Cardiac septum (tissue), 1 donor: ENCODE measurements around the gene GP1BB. TPM values are rescaled to one million over a fixed set of nuclear protein-coding genes. Genes with fewer than 3 reads are reported as not detected.

Experiments
- DNase-seq: peaks from one replicate; pipeline ENCODE4 v3.0.0-alpha.2; 2020; ENCODE audit warnings: low spot score
- intact Hi-C: fragments of 100-400 bp; cut with DNase I; formaldehyde crosslinking; loops from one replicate; pipeline ENCODE4 v1.14.0; 2022
- total RNA-seq: library from RNA; stranded (reverse); fragmentation: NEBNext Ultra II Directional; extraction: Animal tissue kit (Norgen Biotek cat#: 25700); gene quantifications from one replicate; pipeline ENCODE4 v1.2.1, GENCODE V29; 2021
- donor health status: DM: no; HTN: no; CAD: no.

GP1BB gene
- total RNA-seq, 1 donor from 2014 or later: 5.5 TPM

- intact Hi-C loops: loop anchor here (5.0 kb wide), 1 partner anchor 118 kb away; the partner anchor contains the start of genes GNB1L and RTL10
These were observed 10.8 kb downstream of the GP1BB start for GRCh38 chr22:19734163-19734562.

GRCh38 chr22:19734837-19735382 is 11.6 kb downstream of the GP1BB start:
- intact Hi-C loops: loop anchor here (5.0 kb wide), 1 partner anchor 117 kb away; the partner anchor contains the start of genes GNB1L and RTL10
- DNase-seq: no peak

More at GRCh38 chr22:19734163-19734562, 10.8 kb downstream of the GP1BB start:
- no peak for DNase-seq

GRCh38 chr22:19735665-19736510 is 12.5 kb downstream of the GP1BB start:
- DNase-seq: no peak
- intact Hi-C loops: no loop called here

DNA sequence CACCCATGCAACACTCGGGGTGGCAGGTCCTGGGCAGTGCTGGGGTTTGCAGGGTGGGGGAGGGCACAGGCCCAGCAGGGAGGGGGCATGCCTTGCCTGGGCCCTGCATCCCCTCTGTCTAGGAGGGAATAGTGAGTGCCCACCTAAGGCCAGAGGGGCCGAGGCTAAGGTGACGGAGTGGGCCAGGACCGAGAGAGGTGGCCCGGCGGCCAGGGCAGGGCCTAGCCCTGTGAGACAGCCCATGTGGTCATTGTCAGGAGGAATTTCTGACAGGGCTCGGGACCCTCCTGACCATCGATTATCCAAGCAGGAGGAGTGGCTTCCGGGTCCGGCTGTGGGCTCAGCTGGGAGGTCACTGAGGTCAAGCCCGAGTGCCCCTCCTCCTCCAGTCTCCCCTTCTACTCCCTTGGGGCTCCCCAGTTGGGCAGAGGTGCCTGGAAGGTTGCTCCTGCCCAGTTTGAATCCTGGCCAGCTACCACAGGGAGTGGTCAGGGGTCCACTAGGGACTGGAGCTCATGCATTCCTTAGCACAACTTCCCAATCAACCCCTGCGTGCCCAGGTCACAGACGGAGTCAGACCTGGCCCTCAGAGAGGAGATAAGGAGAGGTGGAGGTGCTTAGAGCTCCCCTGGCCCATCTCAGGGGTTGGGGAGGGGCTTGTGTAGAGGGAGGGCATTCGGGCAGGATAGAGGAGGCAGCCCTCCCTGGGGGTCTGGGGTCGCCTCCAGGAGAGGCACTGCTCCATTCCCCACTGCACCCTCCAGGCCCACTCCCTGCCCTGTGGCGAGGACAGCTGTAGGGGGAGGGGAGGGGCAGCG is 14.7 kb downstream of the GP1BB start:
- intact Hi-C loops: no loop called here
- no peak for DNase-seq

DNA sequence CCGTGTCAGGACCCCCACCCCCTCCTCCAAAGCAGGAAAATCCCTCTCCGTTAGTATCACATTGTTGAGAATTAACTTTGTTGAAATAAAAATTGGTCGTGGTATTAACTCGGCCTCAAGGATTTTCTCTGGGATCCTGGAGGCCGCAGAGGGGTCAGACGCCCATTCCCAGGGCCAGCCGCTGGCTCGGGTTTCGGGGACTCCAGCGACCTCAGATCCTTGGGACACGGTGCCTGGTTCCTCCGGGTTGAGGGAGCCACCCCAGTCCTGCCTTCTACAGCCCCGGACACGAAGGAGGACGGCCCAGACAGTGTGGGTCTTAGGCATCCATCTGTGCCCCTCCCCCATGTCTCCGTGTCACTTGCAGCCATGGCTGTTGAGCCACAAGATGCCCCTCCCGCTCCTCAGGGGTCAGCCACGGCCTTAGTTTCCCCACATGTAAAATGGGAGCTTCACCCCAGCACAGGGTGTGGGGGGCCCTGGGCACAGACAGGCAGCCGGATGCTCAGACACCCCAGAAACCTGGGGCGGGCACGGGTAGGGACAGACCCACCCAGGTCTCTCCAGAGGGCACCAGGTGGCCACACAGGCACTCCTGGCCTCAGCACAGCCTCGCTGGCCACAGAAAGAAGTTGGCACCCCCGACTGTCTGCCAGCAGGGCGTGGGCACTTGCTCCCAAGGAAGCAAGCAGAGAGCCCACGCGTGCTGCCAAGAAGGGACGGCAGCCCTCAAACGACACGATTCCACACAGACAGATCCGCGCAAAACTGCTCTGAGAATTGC is 15.5 kb downstream of the GP1BB start:
- intact Hi-C loops: no loop called here
- DNase-seq: no peak

DNA sequence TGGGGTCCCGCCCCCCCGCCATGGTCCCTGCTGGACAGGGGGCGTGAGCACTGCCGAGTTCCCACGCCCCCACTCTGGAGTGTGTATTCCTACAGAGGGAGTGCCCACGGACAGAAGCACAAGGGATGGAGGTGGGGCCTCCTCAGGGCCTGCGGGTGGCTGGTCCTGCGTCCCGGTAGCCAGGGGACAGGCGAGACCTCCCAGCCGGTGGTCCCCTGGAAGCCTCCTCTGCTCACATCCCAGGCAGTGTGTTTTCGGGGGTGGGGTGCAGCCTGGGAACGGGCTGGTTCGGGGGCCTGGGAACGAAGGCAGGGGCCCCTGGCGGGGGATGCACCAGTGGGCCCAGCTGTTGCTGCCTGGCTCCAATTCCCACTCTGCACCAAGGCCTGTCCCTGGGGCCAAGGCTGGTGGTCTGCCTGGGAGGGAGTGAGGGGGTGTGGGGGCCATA is 16.1 kb downstream of the GP1BB start:
- intact Hi-C loops: no loop called here
- DNase-seq: no peak

DNA sequence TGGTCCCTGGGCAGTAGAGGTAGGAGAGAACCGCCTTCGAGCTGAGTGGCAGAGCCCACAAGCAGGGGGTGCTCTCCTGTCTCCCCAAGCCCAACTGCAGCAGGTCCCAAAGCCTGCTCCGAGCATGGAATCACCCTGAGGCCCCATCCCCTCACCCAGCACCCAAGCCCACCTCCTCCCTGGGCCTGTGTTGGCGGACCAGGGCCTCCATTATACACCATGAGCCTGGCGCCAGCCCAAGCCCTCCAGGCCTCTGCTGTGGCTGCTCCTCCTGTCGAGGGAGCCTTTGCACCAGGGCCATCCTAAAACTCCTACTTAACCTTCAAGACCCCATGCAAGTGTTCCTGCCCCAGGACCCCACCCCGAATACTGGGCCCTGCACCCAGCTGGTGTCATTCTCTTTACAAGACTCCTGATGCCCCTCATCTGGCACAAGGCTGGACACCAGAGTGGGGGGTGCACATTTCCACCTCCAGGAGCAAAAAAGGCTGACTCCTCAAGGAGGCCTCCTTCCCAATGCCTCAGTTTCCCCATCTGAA is 16.6 kb downstream of the GP1BB start:
- intact Hi-C loops: no loop called here
- no peak for DNase-seq

DNA sequence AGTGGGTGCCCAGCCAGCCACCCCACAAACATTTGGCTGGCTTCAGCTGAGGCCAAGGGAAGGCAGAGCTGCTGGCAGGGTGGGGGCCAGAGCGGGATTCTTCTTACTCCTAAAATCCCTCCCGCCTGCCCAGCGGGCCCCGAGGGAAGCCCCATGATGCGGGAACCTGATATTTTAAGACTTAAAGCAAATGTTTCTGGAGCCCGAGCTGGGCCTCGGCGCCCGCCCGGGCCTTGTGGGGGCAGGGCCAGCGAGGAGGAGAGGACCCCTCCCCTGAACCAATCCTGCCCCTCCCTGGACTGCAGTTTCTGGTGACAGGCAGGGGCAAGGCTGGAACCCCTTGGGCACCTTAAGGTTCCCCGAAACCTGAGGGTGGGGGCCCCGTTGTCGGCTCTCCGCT is 17.2 kb downstream of the GP1BB start:
- DNase-seq: no peak
- intact Hi-C loops: no loop called here

DNA sequence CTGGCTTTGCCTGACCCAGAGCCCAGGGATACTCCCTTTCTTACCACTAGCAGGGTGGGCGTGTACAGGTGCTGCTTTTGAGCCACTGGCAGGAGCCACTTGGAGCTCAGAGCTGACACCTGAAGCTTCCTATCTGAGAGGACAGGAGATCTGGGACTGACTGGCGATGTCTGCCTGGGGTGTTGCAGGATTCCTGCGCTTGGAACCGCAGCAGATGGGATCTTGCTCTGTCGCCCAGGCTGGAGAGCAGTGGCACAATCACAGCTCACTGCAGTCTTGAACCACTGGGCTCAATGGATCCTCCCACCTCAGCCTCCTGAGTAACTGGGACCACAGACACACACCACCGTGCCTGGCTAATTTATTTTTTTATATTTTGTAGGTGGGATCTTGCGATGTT is 17.7 kb downstream of the GP1BB start:
- intact Hi-C loops: no loop called here
- DNase-seq: no peak

DNA sequence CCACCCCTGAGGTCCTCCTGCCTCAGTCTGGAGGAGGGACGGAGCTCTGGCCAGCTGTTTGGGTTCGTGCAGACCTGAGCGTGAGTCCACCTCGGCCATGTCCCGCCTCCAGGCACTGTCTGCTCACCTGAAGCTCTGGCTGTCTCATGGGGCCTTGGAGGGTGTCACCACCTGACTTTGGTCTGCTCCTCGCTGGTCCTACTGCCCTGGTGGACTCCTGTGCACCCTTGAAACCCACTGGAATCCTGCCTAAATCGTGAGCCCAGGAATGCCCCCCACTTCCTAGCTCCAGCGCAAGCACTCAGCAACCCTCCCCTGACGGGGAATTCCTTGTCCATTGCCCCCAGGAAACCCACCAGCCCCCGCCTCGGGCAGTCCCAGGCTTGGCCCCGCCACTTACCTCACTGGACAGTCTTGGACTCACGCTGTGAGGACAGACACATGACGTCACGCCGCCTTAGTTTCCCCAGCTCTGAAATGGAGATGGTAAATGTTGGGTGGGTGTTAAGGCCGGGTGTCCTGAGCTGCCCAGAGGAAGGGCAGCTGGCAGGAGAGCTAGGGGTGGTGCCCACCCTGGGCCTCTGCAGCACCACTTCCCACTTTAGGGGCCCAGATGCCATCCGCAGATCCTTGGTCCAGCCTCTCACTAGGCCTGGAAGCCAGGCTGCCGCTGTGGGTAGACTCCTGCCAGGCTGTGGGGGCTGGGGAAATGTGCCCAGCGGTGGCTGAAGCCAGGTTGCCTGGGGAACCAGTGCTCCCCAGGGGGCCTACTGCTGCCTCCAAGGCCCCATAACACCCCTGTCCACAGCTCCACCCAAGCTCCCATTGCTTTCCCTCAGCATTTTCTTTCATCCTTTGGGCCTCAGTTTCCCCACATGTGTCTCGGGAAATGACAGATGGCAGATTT is 19.1 kb downstream of the GP1BB start:
- intact Hi-C loops: no loop called here
- no peak for DNase-seq

- no peak for DNase-seq
- intact Hi-C loops: no loop called here
These were observed 19.7 kb downstream of the GP1BB start for GRCh38 chr22:19743081-19743480.

DNA sequence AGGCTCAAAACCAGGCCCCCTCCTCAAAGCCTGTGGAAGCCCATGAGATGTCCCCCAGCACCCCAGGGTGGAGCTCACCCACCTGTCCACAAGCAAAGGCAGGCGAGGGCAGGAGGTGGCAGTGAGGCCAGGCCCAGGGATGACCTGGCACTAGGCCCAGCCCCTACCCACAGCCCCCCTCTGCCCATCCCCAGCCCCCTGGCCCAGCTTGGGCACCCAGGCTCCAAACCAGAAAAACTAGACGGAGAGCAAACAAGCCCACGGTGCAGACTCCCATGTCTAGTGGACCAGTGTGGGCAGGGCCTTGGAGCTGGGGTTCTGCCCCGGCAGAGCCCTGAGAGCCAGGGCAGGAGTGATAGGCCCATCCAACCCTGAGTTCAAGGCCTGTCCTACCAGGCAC is 20.3 kb downstream of the GP1BB start:
- no peak for DNase-seq
- intact Hi-C loops: no loop called here

- intact Hi-C loops: loop anchor here (5.0 kb wide), 1 partner anchor 68 kb away; no protein-coding TSS in a partner anchor
- DNase-seq: no peak
These were observed 21.1 kb downstream of the GP1BB start for GRCh38 chr22:19744350-19745006.

DNA sequence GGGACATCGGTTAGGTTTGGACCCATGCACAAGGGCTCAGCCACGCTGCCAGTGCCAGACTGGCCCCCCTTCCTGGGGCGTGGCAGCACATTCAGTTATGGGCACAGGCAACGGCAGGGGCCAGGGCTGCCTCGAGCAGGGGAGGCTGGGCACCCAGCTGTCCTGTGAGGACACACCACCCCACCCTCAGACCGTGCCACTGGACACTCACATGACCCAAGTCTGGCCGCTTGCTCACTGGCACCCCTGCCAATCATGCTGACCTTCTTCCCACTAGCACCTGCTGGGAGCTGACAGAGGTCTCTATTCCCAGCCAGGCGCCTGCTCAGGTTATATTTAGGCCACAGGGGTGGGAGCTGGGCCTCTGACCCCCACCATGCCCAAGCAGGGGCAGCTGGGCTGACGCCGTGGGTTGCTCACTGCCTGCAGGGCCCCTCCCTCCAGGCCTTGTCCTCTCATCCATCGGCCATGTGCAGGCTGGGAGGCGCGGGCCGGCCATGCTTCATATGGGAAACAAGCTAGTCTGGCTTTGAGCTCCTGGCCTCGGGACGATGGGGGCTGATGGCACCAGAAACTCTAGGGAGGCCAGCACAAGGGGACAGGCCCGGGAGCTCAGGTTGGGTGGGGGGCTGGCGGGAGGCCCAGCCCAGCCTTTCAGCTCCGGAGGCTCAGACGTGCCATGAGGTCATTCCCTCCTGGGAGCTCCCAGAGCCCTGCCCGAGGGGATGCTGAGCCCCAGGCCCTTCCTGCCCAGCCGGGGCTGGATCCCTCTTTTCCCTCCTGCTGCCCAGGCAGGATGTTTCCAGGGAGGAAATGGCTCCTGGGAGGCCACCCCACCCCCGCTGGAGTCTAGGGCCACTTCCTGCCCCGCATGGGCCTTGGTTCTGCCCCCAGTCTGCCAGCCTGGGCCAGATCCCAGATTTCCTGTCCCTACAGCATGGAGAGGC is 22.1 kb downstream of the GP1BB start:
- peak; percentile 80 for DNase-seq
- intact Hi-C loops: loop anchor here (5.0 kb wide), 1 partner anchor 67 kb away; no protein-coding TSS in a partner anchor

DNA sequence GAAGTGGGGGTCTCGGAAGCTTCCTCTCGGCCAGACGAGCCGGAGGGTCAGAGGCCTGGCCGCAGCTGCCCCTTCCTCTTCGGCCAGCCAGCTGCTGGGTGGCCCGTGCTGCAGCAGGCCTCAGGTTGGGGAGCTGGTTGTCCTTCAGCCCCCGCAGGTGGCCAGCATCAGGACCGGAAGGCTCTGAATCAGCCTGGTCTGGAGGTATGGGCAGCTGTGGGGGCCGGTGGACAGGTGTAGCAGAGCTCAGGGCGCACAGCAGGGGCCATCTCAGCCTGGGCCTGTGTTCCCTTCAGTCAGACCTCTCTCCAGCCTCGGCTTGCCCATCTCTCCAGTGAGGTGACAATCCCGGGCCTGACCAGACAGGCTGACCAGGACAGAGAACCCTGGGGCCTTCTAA is 23.4 kb downstream of the GP1BB start:
- no peak for DNase-seq
- intact Hi-C loops: loop anchor here (5.0 kb wide), 1 partner anchor 66 kb away; no protein-coding TSS in a partner anchor

- intact Hi-C loops: loop anchor here (5.0 kb wide), 1 partner anchor 65 kb away; no protein-coding TSS in a partner anchor
- DNase-seq: no peak
These were observed 24.2 kb downstream of the GP1BB start for GRCh38 chr22:19747551-19747950.
